IMR-90 (cell line): ENCODE results near the gene SPP1.

ENCODE experiments used
- CTCF ChIP-seq: conservative IDR thresholded peaks from 2 replicates; pipeline ENCODE4 v1.5.1; 2012; ENCODE audit warnings: mild to moderate bottlenecking, low read depth, low read length, improper control_type of control experiment
- POLR2A ChIP-seq: IDR thresholded peaks from 2 replicates; pipeline ENCODE4 v1.6.1; 2012; ENCODE audit warnings: mild to moderate bottlenecking, low read depth, low read length
- RAD21 ChIP-seq: IDR thresholded peaks from 2 replicates; pipeline ENCODE4 v1.6.1; 2012; ENCODE audit warnings: low read length, improper control_type of control experiment
- USF2 ChIP-seq: fragments of 150-350 bp; IDR thresholded peaks from 2 replicates; pipeline ENCODE4 v1.6.1; 2017; ENCODE audit warnings: mild to moderate bottlenecking, antibody characterized with exemption, low read length, low read depth

- no peak for TF ChIP-seq CTCF
- TF ChIP-seq POLR2A = no peak
- no peak for TF ChIP-seq USF2
- no peak for TF ChIP-seq RAD21
Observed at GRCh38 chr4:87933337-87933736, 42.2 kb upstream of the SPP1 start.
